Upper lobe of left lung (tissue), 4 donors: ENCODE results near the gene RLIM.

Experiments used
- EP300 ChIP-seq, 4 donors: sonication (generic); formaldehyde crosslinking; IDR thresholded peaks; one replicate each; pipeline ENCODE4 v1.5.1; 2017; ENCODE audit warnings: antibody characterized with exemption in 4 of 4, control low read depth in 2 of 4
- POLR2A ChIP-seq, 4 donors: fragments of 450-650 bp; IDR thresholded peaks; one replicate each; pipeline ENCODE4 v1.5.1; 2016 to 2017; ENCODE audit warnings: antibody characterized with exemption in 4 of 4, mild to moderate bottlenecking in 2 of 4
- POLR2AphosphoS5 ChIP-seq, 2 donors: sonication (generic); formaldehyde crosslinking; IDR thresholded peaks; one replicate each; pipeline ENCODE4 v1.5.1; 2017; ENCODE audit warnings: antibody characterized with exemption in 2 of 2
- TF ChIP-seq, protein P1 (sequence below), 6 experiments: fragments of 450-650 bp in 4 of 6; fragments of 200-600 bp in 2 of 6; sonication (generic) in 2 of 6; IDR thresholded peaks; one replicate each; pipeline ENCODE4 v1.5.1; 2016 to 2019; ENCODE audit warnings: antibody characterized with exemption in 6 of 6

- TF ChIP-seq POLR2A (IDR thresholded peaks at IDR 0.05) (no peak), POLR2AphosphoS5 (IDR thresholded peaks at IDR 0.05) (no peak), EP300 (IDR thresholded peaks at IDR 0.05) (no peak)
- TF ChIP-seq, protein P1, sequence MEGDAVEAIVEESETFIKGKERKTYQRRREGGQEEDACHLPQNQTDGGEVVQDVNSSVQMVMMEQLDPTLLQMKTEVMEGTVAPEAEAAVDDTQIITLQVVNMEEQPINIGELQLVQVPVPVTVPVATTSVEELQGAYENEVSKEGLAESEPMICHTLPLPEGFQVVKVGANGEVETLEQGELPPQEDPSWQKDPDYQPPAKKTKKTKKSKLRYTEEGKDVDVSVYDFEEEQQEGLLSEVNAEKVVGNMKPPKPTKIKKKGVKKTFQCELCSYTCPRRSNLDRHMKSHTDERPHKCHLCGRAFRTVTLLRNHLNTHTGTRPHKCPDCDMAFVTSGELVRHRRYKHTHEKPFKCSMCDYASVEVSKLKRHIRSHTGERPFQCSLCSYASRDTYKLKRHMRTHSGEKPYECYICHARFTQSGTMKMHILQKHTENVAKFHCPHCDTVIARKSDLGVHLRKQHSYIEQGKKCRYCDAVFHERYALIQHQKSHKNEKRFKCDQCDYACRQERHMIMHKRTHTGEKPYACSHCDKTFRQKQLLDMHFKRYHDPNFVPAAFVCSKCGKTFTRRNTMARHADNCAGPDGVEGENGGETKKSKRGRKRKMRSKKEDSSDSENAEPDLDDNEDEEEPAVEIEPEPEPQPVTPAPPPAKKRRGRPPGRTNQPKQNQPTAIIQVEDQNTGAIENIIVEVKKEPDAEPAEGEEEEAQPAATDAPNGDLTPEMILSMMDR (IDR thresholded peaks at IDR 0.05) = no peak
These were observed 68.4 kb downstream of the RLIM start for GRCh38 chrX:74545880-74546523.
